H9 (cell line): ENCODE results near the gene AMH. TPM values are rescaled to one million over a fixed set of nuclear protein-coding genes. Genes with fewer than 3 reads are reported as not detected.

Source experiments
- DNase-seq: peaks from one replicate; pipeline ENCODE4 v3.0.0-alpha.2; 2017
- H2AFZ ChIP-seq: one replicate; pipeline ENCODE4 v1.6.1; 2013; ENCODE audit warnings: mild to moderate bottlenecking, low read length, control low read depth, moderate library complexity
- H2AK5ac ChIP-seq: 2 replicates; pipeline ENCODE4 v1.6.1; 2013; ENCODE audit warnings: low read length, control low read depth, mixed read lengths; ENCODE audit not compliant: insufficient read length
- H2BK120ac ChIP-seq: one replicate; pipeline ENCODE4 v1.6.1; 2013; ENCODE audit warnings: low read depth, mild to moderate bottlenecking, low read length, control low read depth, inconsistent platforms; ENCODE audit not compliant: poor library complexity, severe bottlenecking
- H2BK12ac ChIP-seq: 2 replicates; pipeline ENCODE4 v1.6.1; 2013; ENCODE audit warnings: low read length, control low read depth, mixed read lengths, low read depth; ENCODE audit not compliant: insufficient read length
- H2BK15ac ChIP-seq: 2 replicates; pipeline ENCODE4 v1.6.1; 2013; ENCODE audit warnings: low read depth, low read length, control low read depth
- H2BK20ac ChIP-seq: one replicate; pipeline ENCODE4 v1.6.1; 2013; ENCODE audit warnings: low read depth, mild to moderate bottlenecking, low read length, control low read depth, inconsistent platforms; ENCODE audit not compliant: poor library complexity, severe bottlenecking
- H2BK5ac ChIP-seq: 2 replicates; pipeline ENCODE4 v1.6.1; 2013; ENCODE audit warnings: low read length, control low read depth, mixed read lengths; ENCODE audit not compliant: insufficient read length
- H3K14ac ChIP-seq: 2 replicates; pipeline ENCODE4 v1.6.1; 2013; ENCODE audit warnings: low read length, control low read depth; ENCODE audit not compliant: insufficient read depth
- H3K18ac ChIP-seq: 2 replicates; pipeline ENCODE4 v1.6.1; 2013; ENCODE audit warnings: low read depth, mild to moderate bottlenecking, mixed read lengths, low read length, control low read depth; ENCODE audit not compliant: insufficient read length
- H3K23ac ChIP-seq: 2 replicates; pipeline ENCODE4 v1.6.1; 2013; ENCODE audit warnings: low read length, control low read depth, mixed read lengths, low read depth; ENCODE audit not compliant: insufficient read length
- H3K23me2 ChIP-seq: 2 replicates; pipeline ENCODE4 v1.6.1; 2013; ENCODE audit warnings: low read depth, mild to moderate bottlenecking, mixed read lengths, low read length, control low read depth; ENCODE audit not compliant: insufficient read length, poor library complexity, severe bottlenecking
- H3K27ac ChIP-seq: 2 replicates; pipeline ENCODE4 v1.5.1; 2013; ENCODE audit warnings: low read length, control low read depth, mixed read lengths, low read depth; ENCODE audit not compliant: insufficient read length
- H3K27me3 ChIP-seq: 2 replicates; pipeline ENCODE4 v1.6.1; 2013; ENCODE audit warnings: low read length, control low read depth, inconsistent platforms; ENCODE audit not compliant: insufficient read depth
- H3K4ac ChIP-seq: 2 replicates; pipeline ENCODE4 v1.6.1; 2013; ENCODE audit warnings: low read depth, mild to moderate bottlenecking, control low read depth, inconsistent platforms, low read length, moderate library complexity
- H3K4me1 ChIP-seq: 2 replicates; pipeline ENCODE4 v1.6.1; 2013; ENCODE audit warnings: low read length, control low read depth, inconsistent platforms; ENCODE audit not compliant: insufficient read depth
- H3K4me2 ChIP-seq: 2 replicates; pipeline ENCODE4 v1.6.1; 2013; ENCODE audit warnings: low read length, control low read depth, mixed read lengths; ENCODE audit not compliant: insufficient read length, insufficient read depth
- H3K56ac ChIP-seq: 2 replicates; pipeline ENCODE4 v1.6.1; 2013; ENCODE audit warnings: low read depth, mild to moderate bottlenecking, mixed read lengths, low read length, control low read depth; ENCODE audit not compliant: insufficient read length
- H3K79me1 ChIP-seq: 2 replicates; pipeline ENCODE4 v1.6.1; 2013; ENCODE audit warnings: low read depth, mild to moderate bottlenecking, moderate library complexity, low read length, control low read depth, inconsistent platforms; ENCODE audit not compliant: insufficient read depth, poor library complexity, severe bottlenecking
- H3K79me2 ChIP-seq: 2 replicates; pipeline ENCODE4 v1.6.1; 2013; ENCODE audit warnings: low read length, control low read depth, inconsistent platforms; ENCODE audit not compliant: insufficient read depth
- H3K9ac ChIP-seq: 2 replicates; pipeline ENCODE4 v1.6.1; 2013; ENCODE audit warnings: low read length, control low read depth, mixed read lengths; ENCODE audit not compliant: insufficient read length; ENCODE audit errors: extremely low read depth
- H3K9me3 ChIP-seq: one replicate; pipeline ENCODE4 v1.6.1; 2013; ENCODE audit warnings: low read depth, low read length, inconsistent platforms; ENCODE audit not compliant: control insufficient read depth
- H3T11ph ChIP-seq: one replicate; pipeline ENCODE4 v1.6.1; 2013; ENCODE audit warnings: mild to moderate bottlenecking, low read length, control low read depth, inconsistent platforms
- H4K20me1 ChIP-seq: one replicate; pipeline ENCODE4 v1.6.1; 2013; ENCODE audit not compliant: control insufficient read depth, insufficient read length, insufficient read depth
- H4K5ac ChIP-seq: 2 replicates; pipeline ENCODE4 v1.6.1; 2013; ENCODE audit warnings: low read depth, mild to moderate bottlenecking, mixed read lengths, low read length, control low read depth; ENCODE audit not compliant: insufficient read length
- H4K8ac ChIP-seq: replicated peaks from 2 replicates; pipeline ENCODE4 v1.6.1; 2013; ENCODE audit warnings: low read length, control low read depth, mixed read lengths, low read depth; ENCODE audit not compliant: insufficient read length
- H4K91ac ChIP-seq: 2 replicates; pipeline ENCODE4 v1.6.1; 2013; ENCODE audit warnings: low read depth, mild to moderate bottlenecking, moderate library complexity, mixed read lengths, low read length, control low read depth; ENCODE audit not compliant: insufficient read length
- H3K27ac Mint-ChIP-seq, 3 experiments: 2 replicates in 2 of 3; 3 replicates in 1 of 3; pipeline ENCODE4 v1.8.0; 2020 to 2021; ENCODE audit warnings: mixed read lengths in 3 of 3, mild to moderate bottlenecking in 1 of 3, moderate library complexity in 1 of 3
- H3K27me3 Mint-ChIP-seq: 2 replicates; pipeline ENCODE4 v1.8.0; 2021; ENCODE audit warnings: low read depth, mild to moderate bottlenecking, moderate library complexity, mixed read lengths
- H3K36me3 Mint-ChIP-seq, 3 experiments: 2 replicates in 2 of 3; 3 replicates in 1 of 3; pipeline ENCODE4 v1.8.0; 2020 to 2021; ENCODE audit warnings: low read depth in 3 of 3, mixed read lengths in 3 of 3; ENCODE audit not compliant: insufficient read depth in 1 of 3
- H3K4me1 Mint-ChIP-seq, 2 experiments: 2 replicates each; pipeline ENCODE4 v1.8.0; 2020; ENCODE audit warnings: mixed read lengths in 2 of 2
- H3K4me3 Mint-ChIP-seq, 2 experiments: 2 replicates in 1 of 2; 3 replicates in 1 of 2; pipeline ENCODE4 v1.8.0; 2020 to 2021; ENCODE audit warnings: mild to moderate bottlenecking in 2 of 2, mixed read lengths in 2 of 2, moderate library complexity in 1 of 2
- H3K9me3 Mint-ChIP-seq, 2 experiments: 2 replicates in 1 of 2; 3 replicates in 1 of 2; pipeline ENCODE4 v1.8.0; 2020; ENCODE audit warnings: mild to moderate bottlenecking in 2 of 2, mixed read lengths in 2 of 2, moderate library complexity in 1 of 2
- WGBS: extraction: QIAGEN DNeasy Blood & Tissue Kit; methylation state at CpG from one replicate; pipeline ENCODE4 v1.1.7; 2013; ENCODE audit warnings: missing lambda C conversion rate, low lambda C conversion rate, mixed read lengths; ENCODE audit not compliant: insufficient read length; ENCODE audit errors: extremely low coverage; 5-methylcytosine and 5-hydroxymethylcytosine counted together
- total RNA-seq: library from RNA; stranded (reverse); gene quantifications from 2 replicates; pipeline ENCODE4 v1.2.1, GENCODE V29; 2021
- TF ChIP-seq, protein P1 (sequence below): fragments of 200-600 bp; sonication (generic); conservative IDR thresholded peaks from 3 replicates; pipeline ENCODE4 v1.8.0; 2021; ENCODE audit warnings: antibody characterized with exemption, mild to moderate bottlenecking

Gene AMH
- total RNA-seq, 1 experiment from 2014 or later: 70.7 TPM

GRCh38 chr19:2270157-2270422 lies 21.0 kb downstream of the AMH start:
- no peak overlapping the region for H2BK120ac ChIP-seq
- no peak overlapping the region for H2BK20ac ChIP-seq
- no peaks in the 10 kb centered on the region for H3K79me1 ChIP-seq
- no peaks in the 10 kb centered on the region for H3K9me3 ChIP-seq
- DNase-seq: no peak
- H2BK15ac ChIP-seq: no peak overlapping the region
- H3K4me2 ChIP-seq: peak overlapping the region; percentile 61
- H3K27me3 Mint-ChIP-seq: peaks cover 8% of the 10 kb centered on the region
- no peak overlapping the region for H3T11ph ChIP-seq
- peaks cover 20 to 41% (median 27%) of the 10 kb centered on the region in 3 experiments for H3K36me3 Mint-ChIP-seq
- H4K20me1 ChIP-seq: peaks cover 2% of the 10 kb centered on the region
- no peak overlapping the region for H2BK12ac ChIP-seq
- H3K4me1 ChIP-seq: 0 out of 2 replicates have a peak, but pooled peaks cover 2% of the 10 kb centered on the region
- peak overlapping the region; percentile 42 to 97 (median 94); a peak in 5 of 7 replicates for H3K27ac Mint-ChIP-seq
- H3K79me2 ChIP-seq: peaks cover 24% of the 10 kb centered on the region; the same call in 1 of the 2 replicates
- H3K4ac ChIP-seq: no peak overlapping the region
- no peaks in the 10 kb centered on the region; a peak in 3 of 5 replicates for H3K9me3 Mint-ChIP-seq
- H3K27me3 ChIP-seq: no peaks in the 10 kb centered on the region
- H3K9ac ChIP-seq: peak overlapping the region; percentile 99
- no peak overlapping the region for H4K8ac ChIP-seq
- peak overlapping the region; percentile 91 to 97 for H3K4me3 Mint-ChIP-seq
- H3K23ac ChIP-seq: no peak overlapping the region
- H2AFZ ChIP-seq: no peak overlapping the region
- no peak overlapping the region for H3K27ac ChIP-seq
- H3K4me1 Mint-ChIP-seq: peaks cover 21 to 34% of the 10 kb centered on the region in 2 experiments
- H4K91ac ChIP-seq: no peak overlapping the region
- H4K5ac ChIP-seq: no peak overlapping the region
- peak overlapping the region; percentile 52 for H3K18ac ChIP-seq
- H3K14ac ChIP-seq: peak overlapping the region; percentile 97
- peaks cover 4% of the 10 kb centered on the region for H3K23me2 ChIP-seq
- no peak overlapping the region for H3K56ac ChIP-seq
- WGBS: no CpG with 5 or more reads among the region's 30 CpGs
- no peak overlapping the region for H2AK5ac ChIP-seq
- no peak overlapping the region for H2BK5ac ChIP-seq
- TF ChIP-seq, protein P1, sequence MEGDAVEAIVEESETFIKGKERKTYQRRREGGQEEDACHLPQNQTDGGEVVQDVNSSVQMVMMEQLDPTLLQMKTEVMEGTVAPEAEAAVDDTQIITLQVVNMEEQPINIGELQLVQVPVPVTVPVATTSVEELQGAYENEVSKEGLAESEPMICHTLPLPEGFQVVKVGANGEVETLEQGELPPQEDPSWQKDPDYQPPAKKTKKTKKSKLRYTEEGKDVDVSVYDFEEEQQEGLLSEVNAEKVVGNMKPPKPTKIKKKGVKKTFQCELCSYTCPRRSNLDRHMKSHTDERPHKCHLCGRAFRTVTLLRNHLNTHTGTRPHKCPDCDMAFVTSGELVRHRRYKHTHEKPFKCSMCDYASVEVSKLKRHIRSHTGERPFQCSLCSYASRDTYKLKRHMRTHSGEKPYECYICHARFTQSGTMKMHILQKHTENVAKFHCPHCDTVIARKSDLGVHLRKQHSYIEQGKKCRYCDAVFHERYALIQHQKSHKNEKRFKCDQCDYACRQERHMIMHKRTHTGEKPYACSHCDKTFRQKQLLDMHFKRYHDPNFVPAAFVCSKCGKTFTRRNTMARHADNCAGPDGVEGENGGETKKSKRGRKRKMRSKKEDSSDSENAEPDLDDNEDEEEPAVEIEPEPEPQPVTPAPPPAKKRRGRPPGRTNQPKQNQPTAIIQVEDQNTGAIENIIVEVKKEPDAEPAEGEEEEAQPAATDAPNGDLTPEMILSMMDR: no peak
